OCI-LY3 (cell line): ENCODE results near the gene SLC5A6.

Experiments
- H2AFZ ChIP-seq: fragments of 200-600, 300-600 bp; shearing (Covaris generic); 2 replicates; pipeline ENCODE4 v1.6.0; 2014; ENCODE audit warnings: antibody characterized with exemption, low read depth, low read length
- H3K27ac ChIP-seq: fragments of 200-600, 300-600 bp; sonication (generic); 2 replicates; pipeline ENCODE4 v1.5.1; 2014; ENCODE audit warnings: mild to moderate bottlenecking, low read length, moderate library complexity, mixed read lengths
- H3K27me3 ChIP-seq: fragments of 200-600, 300-600 bp; sonication (generic); 2 replicates; pipeline ENCODE4 v1.6.1; 2014; ENCODE audit warnings: low read depth, low read length, mixed read lengths
- H3K36me3 ChIP-seq: fragments of 200-600, 300-600 bp; sonication (generic); replicated peaks from 2 replicates; pipeline ENCODE3; 2014; ENCODE audit warnings: low read depth, low read length, mixed read lengths
- H3K4me1 ChIP-seq: fragments of 300-600, 200-600 bp; sonication (generic); 2 replicates; pipeline ENCODE4 v1.6.1; 2014; ENCODE audit warnings: low read length, mixed read lengths
- H3K4me2 ChIP-seq: fragments of 200-600, 300-600 bp; sonication (generic); 2 replicates; pipeline ENCODE4 v1.6.1; 2014; ENCODE audit warnings: low read length, mixed read lengths
- H3K4me3 ChIP-seq: fragments of 300-600, 200-600 bp; sonication (generic); 2 replicates; pipeline ENCODE4 v1.5.1; 2014; ENCODE audit warnings: antibody characterized with exemption, mild to moderate bottlenecking, low read length, moderate library complexity
- H3K79me2 ChIP-seq: fragments of 300-600, 200-600 bp; shearing (Covaris generic); 2 replicates; pipeline ENCODE4 v1.6.1; 2014; ENCODE audit warnings: mild to moderate bottlenecking, low read length, mixed read lengths
- H3K9ac ChIP-seq: fragments of 300-600, 200-600 bp; shearing (Covaris generic); 2 replicates; pipeline ENCODE4 v1.6.0; 2014; ENCODE audit warnings: mild to moderate bottlenecking, low read length, moderate library complexity
- H3K9me3 ChIP-seq: fragments of 200-600, 300-600 bp; shearing (Covaris generic); 2 replicates; pipeline ENCODE4 v1.6.1; 2014; ENCODE audit warnings: low read length, mixed read lengths; ENCODE audit not compliant: insufficient read depth
- H4K20me1 ChIP-seq: fragments of 200-600, 300-600 bp; sonication (generic); 2 replicates; pipeline ENCODE4 v1.6.1; 2016; ENCODE audit warnings: low read length, mixed read lengths; ENCODE audit not compliant: insufficient read depth
- EZH2phosphoT487 ChIP-seq: fragments of 200-600 bp; shearing (Covaris generic); IDR thresholded peaks from 2 replicates; pipeline ENCODE4 v1.6.1; 2018; ENCODE audit warnings: antibody characterized with exemption, mixed run types, low read depth
- TF ChIP-seq, protein P1 (sequence below): fragments of 200-600, 300-600 bp; sonication (generic); IDR thresholded peaks from 2 replicates; pipeline ENCODE4 v1.5.1; 2014; ENCODE audit warnings: antibody characterized with exemption, low read length, low read depth

Gene SLC5A6

DNA sequence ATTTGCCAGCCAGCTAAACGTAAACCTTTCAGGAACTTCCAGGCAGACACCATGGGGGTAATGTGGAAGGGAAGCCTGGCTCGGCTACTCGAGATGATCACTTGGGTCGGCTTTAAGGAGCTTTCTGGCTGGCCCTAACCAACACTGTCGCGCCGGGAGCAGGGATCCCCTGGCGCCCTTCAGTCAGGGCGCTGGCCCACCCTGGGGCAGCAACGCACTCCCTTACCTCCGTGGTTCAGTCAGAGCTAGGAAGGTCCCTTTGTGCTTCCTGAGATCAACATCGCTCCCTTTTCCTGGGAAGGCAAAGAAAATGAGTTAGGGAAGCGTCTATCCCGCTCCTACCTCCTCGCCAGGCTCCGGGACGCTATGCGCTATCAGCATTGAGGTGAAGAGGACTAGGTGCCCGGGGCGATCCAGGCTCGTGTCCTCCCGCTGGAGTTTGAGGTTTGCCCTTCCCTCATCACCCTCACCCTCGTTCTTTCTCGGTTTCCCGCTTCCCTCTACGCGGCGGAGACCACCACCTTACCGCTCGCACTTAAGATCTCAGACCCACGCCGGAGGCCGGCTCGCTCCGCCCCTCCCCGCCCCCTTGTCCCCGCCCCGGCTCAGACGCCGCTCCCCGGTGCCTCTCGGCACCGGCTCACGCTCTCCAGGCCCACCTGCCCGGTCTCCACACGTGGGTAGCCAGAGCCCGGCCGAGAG lies 676 bp downstream of the SLC5A6 start:
- Histone ChIP-seq H3K4me2 (peak overlapping the region; percentile 85), H3K27me3 (no peaks in the 10 kb centered on the region), H3K27ac (no peak overlapping the region), H3K36me3 (peaks cover 21% of the 10 kb centered on the region), H4K20me1 (no peaks in the 10 kb centered on the region), H3K9ac (peak overlapping the region; percentile 83), H3K9me3 (no peaks in the 10 kb centered on the region), H3K4me3 (peak overlapping the region; percentile 88), H2AFZ (no peak overlapping the region), H3K79me2 (peaks cover 18% of the 10 kb centered on the region), H3K4me1 (peaks cover 11% of the 10 kb centered on the region)
- TF ChIP-seq, protein P1, sequence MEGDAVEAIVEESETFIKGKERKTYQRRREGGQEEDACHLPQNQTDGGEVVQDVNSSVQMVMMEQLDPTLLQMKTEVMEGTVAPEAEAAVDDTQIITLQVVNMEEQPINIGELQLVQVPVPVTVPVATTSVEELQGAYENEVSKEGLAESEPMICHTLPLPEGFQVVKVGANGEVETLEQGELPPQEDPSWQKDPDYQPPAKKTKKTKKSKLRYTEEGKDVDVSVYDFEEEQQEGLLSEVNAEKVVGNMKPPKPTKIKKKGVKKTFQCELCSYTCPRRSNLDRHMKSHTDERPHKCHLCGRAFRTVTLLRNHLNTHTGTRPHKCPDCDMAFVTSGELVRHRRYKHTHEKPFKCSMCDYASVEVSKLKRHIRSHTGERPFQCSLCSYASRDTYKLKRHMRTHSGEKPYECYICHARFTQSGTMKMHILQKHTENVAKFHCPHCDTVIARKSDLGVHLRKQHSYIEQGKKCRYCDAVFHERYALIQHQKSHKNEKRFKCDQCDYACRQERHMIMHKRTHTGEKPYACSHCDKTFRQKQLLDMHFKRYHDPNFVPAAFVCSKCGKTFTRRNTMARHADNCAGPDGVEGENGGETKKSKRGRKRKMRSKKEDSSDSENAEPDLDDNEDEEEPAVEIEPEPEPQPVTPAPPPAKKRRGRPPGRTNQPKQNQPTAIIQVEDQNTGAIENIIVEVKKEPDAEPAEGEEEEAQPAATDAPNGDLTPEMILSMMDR = no peak
- no peak for TF ChIP-seq EZH2phosphoT487

- no peak for TF ChIP-seq EZH2phosphoT487
- TF ChIP-seq, protein P1 = no peak
- no peak overlapping the region for H3K4me3 ChIP-seq
- H3K4me2 ChIP-seq = no peak overlapping the region
- H3K79me2 ChIP-seq = peaks cover 18% of the 10 kb centered on the region
- H3K27me3 ChIP-seq = no peaks in the 10 kb centered on the region
- H3K9ac ChIP-seq = no peak overlapping the region
- peaks cover 11% of the 10 kb centered on the region for H3K4me1 ChIP-seq
- peaks cover 17% of the 10 kb centered on the region for H3K36me3 ChIP-seq
- no peak overlapping the region for H3K27ac ChIP-seq
- no peaks in the 10 kb centered on the region for H4K20me1 ChIP-seq
- H3K9me3 ChIP-seq = no peaks in the 10 kb centered on the region
- H2AFZ ChIP-seq = no peak overlapping the region
These were observed 2.3 kb downstream of the SLC5A6 start for GRCh38 chr2:27209621-27210401.

DNA sequence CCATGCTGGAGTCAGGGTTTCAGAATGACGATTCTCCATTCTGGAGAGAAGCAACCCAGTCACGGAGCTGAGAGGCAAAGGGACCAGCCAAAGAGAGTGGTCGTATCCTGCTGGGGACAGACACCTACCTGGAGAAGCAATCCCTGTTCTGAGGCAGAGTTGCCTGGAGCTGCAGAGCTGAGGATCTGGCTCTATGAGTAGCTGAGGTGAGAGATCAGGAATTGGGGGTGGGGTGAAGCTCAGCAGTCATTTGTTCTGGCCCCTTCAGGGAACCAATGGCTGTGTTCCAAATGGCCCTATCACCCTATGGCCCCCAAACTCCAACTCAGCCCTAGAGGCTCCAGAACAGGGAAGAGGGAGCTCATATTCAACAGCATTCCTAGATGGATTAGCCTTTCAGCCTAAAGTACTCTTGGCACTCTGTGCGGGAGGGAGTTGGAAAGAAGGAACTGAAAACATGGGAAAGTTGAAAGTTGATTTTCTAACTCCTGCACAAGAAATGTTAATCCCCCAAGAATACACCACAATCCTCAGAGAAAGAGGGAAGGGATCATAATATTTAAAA lies 3.5 kb downstream of the SLC5A6 start:
- Histone ChIP-seq H3K27me3 (no peaks in the 10 kb centered on the region), H4K20me1 (no peaks in the 10 kb centered on the region), H3K79me2 (peaks cover 16% of the 10 kb centered on the region), H2AFZ (no peak overlapping the region), H3K27ac (no peak overlapping the region), H3K4me1 (peaks cover 10% of the 10 kb centered on the region), H3K4me2 (no peak overlapping the region), H3K9me3 (no peaks in the 10 kb centered on the region), H3K9ac (no peak overlapping the region), H3K36me3 (peaks cover 23% of the 10 kb centered on the region), H3K4me3 (no peak overlapping the region)
- TF ChIP-seq EZH2phosphoT487 = no peak
- TF ChIP-seq, protein P1 = no peak

DNA sequence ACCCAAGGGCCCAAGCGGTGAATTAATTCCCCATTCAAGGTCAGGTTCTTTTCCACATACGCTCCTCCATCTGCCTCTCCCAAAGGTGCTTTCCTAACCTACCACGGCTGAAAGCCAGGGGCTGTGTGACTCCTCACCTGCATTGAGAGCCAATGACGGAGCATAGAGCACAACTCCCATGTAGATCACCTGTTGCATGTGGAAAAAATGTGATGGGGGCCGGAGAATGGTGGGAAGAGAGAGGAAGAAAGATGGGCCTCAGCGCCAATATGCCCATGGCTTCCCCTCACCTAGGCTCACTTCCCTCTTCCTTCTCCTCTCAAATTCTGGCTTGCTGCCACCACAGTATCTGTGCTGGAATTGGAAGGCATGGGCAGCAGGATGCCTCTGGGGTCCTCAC lies 5.7 kb downstream of the SLC5A6 start:
- peaks cover 25% of the 10 kb centered on the region for H3K36me3 ChIP-seq
- no peak overlapping the region for H3K4me3 ChIP-seq
- no peak overlapping the region for H3K4me2 ChIP-seq
- H3K9ac ChIP-seq = no peak overlapping the region
- H3K27ac ChIP-seq = no peak overlapping the region
- H3K9me3 ChIP-seq = no peaks in the 10 kb centered on the region
- peaks cover 4% of the 10 kb centered on the region for H3K4me1 ChIP-seq
- H2AFZ ChIP-seq = no peak overlapping the region
- no peaks in the 10 kb centered on the region for H4K20me1 ChIP-seq
- H3K79me2 ChIP-seq = peaks cover 4% of the 10 kb centered on the region
- no peak for TF ChIP-seq EZH2phosphoT487
- TF ChIP-seq, protein P1 = no peak
- no peaks in the 10 kb centered on the region for H3K27me3 ChIP-seq
